Hepatocyte (in vitro differentiated cells): Measurements from ENCODE around the gene ZNF423. TPM values are rescaled to one million over a fixed set of nuclear protein-coding genes. Genes with fewer than 3 reads are reported as not detected.

Source experiments
- DNase-seq: peaks from one replicate; pipeline ENCODE4 v3.0.0-alpha.2; 2016; ENCODE audit warnings: low spot score
- H2AFZ ChIP-seq: fragments of 200-600 bp; sonication (generic); 2 replicates; pipeline ENCODE4 v1.6.0; 2016; ENCODE audit warnings: antibody characterized with exemption, mild to moderate bottlenecking
- H3K27ac ChIP-seq: fragments of 200-600 bp; sonication (generic); 2 replicates; pipeline ENCODE4 v1.5.1; 2016; ENCODE audit warnings: mild to moderate bottlenecking
- H3K27me3 ChIP-seq: fragments of 200-600 bp; sonication (generic); 2 replicates; pipeline ENCODE4 v1.6.1; 2016
- H3K36me3 ChIP-seq: fragments of 200-600 bp; sonication (generic); replicated peaks from 2 replicates; pipeline ENCODE4 v1.5.1; 2016; ENCODE audit warnings: low read depth; ENCODE audit not compliant: insufficient read depth
- H3K4me1 ChIP-seq: fragments of 200-600 bp; sonication (generic); 2 replicates; pipeline ENCODE4 v1.5.1; 2016; ENCODE audit warnings: mild to moderate bottlenecking, moderate library complexity; ENCODE audit not compliant: insufficient read depth
- H3K4me2 ChIP-seq: fragments of 200-600 bp; sonication (generic); 2 replicates; pipeline ENCODE4 v1.6.0; 2016
- H3K4me3 ChIP-seq: fragments of 200-600 bp; sonication (generic); 2 replicates; pipeline ENCODE4 v1.5.1; 2016; ENCODE audit warnings: mild to moderate bottlenecking
- H3K79me2 ChIP-seq: fragments of 200-600 bp; sonication (generic); 2 replicates; pipeline ENCODE4 v1.6.0; 2017; ENCODE audit warnings: mild to moderate bottlenecking
- H3K9me2 ChIP-seq: fragments of 200-600 bp; sonication (generic); replicated peaks from 2 replicates; pipeline ENCODE4 v1.6.0; 2017; ENCODE audit warnings: mild to moderate bottlenecking; ENCODE audit not compliant: insufficient read depth
- H3K9me3 ChIP-seq: fragments of 200-600 bp; sonication (generic); 2 replicates; pipeline ENCODE4 v1.5.1; 2016; ENCODE audit warnings: low read depth, mild to moderate bottlenecking
- H4K20me1 ChIP-seq: fragments of 200-600 bp; sonication (generic); 2 replicates; pipeline ENCODE4 v1.6.0; 2016; ENCODE audit warnings: mild to moderate bottlenecking; ENCODE audit not compliant: insufficient read depth, poor library complexity, severe bottlenecking
- EZH2 ChIP-seq: fragments of 200-600 bp; sonication (generic); IDR thresholded peaks from 2 replicates; pipeline ENCODE4 v1.6.1; 2016; ENCODE audit warnings: antibody characterized with exemption, mild to moderate bottlenecking, borderline replicate concordance
- EZH2phosphoT487 ChIP-seq: fragments of 200-600 bp; sonication (generic); IDR thresholded peaks from one replicate; pipeline ENCODE4 v1.6.1; 2018; ENCODE audit warnings: antibody characterized with exemption, mild to moderate bottlenecking, low read depth, moderate library complexity; ENCODE audit not compliant: unreplicated experiment, severe bottlenecking
- WGBS: methylation state at CpG from one replicate; pipeline ENCODE4 v1.1.6; 2016; ENCODE audit warnings: low lambda C conversion rate; ENCODE audit errors: missing lambda C conversion rate; 5-methylcytosine and 5-hydroxymethylcytosine counted together
- polyA plus RNA-seq: library from polyadenylated mRNA; unstranded; fragments of >200 nt; fragmentation: Nextera tagmentation; extraction: Ambion mirVana; gene quantifications from 2 replicates; pipeline ENCODE4 v1.2.1, GENCODE V29; 2016
- total RNA-seq: library from RNA; depleted of rRNA; stranded (reverse); fragments of >200 nt; gene quantifications from 2 replicates; pipeline ENCODE4 v1.2.3, GENCODE V29; 2014
- TF ChIP-seq, protein P1 (sequence below): fragments of 200-600 bp; sonication (generic); IDR thresholded peaks from 2 replicates; pipeline ENCODE4 v1.5.1; 2016; ENCODE audit warnings: antibody characterized with exemption, mild to moderate bottlenecking; ENCODE audit not compliant: poor library complexity

The ZNF423 gene
- total and polyA plus RNA-seq, 2 experiments from 2014 or later: 9.6 to 11.8 TPM

GRCh38 chr16:49484451-49484849 lies 371.5 kb downstream of the ZNF423 start:
- TF ChIP-seq, protein P1, sequence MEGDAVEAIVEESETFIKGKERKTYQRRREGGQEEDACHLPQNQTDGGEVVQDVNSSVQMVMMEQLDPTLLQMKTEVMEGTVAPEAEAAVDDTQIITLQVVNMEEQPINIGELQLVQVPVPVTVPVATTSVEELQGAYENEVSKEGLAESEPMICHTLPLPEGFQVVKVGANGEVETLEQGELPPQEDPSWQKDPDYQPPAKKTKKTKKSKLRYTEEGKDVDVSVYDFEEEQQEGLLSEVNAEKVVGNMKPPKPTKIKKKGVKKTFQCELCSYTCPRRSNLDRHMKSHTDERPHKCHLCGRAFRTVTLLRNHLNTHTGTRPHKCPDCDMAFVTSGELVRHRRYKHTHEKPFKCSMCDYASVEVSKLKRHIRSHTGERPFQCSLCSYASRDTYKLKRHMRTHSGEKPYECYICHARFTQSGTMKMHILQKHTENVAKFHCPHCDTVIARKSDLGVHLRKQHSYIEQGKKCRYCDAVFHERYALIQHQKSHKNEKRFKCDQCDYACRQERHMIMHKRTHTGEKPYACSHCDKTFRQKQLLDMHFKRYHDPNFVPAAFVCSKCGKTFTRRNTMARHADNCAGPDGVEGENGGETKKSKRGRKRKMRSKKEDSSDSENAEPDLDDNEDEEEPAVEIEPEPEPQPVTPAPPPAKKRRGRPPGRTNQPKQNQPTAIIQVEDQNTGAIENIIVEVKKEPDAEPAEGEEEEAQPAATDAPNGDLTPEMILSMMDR: no peak
- TF ChIP-seq EZH2phosphoT487: no peak
- TF ChIP-seq EZH2: no peak
- no peak overlapping the region for H2AFZ ChIP-seq
- H3K9me3 ChIP-seq: no peaks in the 10 kb centered on the region
- H3K79me2 ChIP-seq: no peaks in the 10 kb centered on the region
- DNase-seq: peak; percentile 72
- 3% methylated on average over 9 of the region's 18 CpGs for WGBS
- H3K4me2 ChIP-seq: peak overlapping the region; percentile 86
- H3K9me2 ChIP-seq: no peaks in the 10 kb centered on the region
- no peaks in the 10 kb centered on the region for H3K36me3 ChIP-seq
- peaks cover 14% of the 10 kb centered on the region for H3K27me3 ChIP-seq
- H3K4me3 ChIP-seq: no peak overlapping the region
- H4K20me1 ChIP-seq: no peaks in the 10 kb centered on the region
- H3K27ac ChIP-seq: no peak overlapping the region
- peaks cover 6% of the 10 kb centered on the region for H3K4me1 ChIP-seq

- Histone ChIP-seq H3K27ac (no peak overlapping the region), H3K4me1 (peaks cover 6% of the 10 kb centered on the region), H3K27me3 (peaks cover 14% of the 10 kb centered on the region), H3K9me2 (no peaks in the 10 kb centered on the region), H2AFZ (no peak overlapping the region), H3K9me3 (no peaks in the 10 kb centered on the region), H3K36me3 (no peaks in the 10 kb centered on the region), H4K20me1 (no peaks in the 10 kb centered on the region), H3K4me2 (peak overlapping the region; percentile 86), H3K79me2 (no peaks in the 10 kb centered on the region), H3K4me3 (peak overlapping the region; percentile 10)
- DNase-seq: no peak
- TF ChIP-seq EZH2phosphoT487: no peak
- 55% methylated on average over 22 of the region's 22 CpGs for WGBS
Measured at GRCh38 chr16:49483651-49484450, 372.1 kb downstream of the ZNF423 start.

GRCh38 chr16:49483251-49483650 lies 372.7 kb downstream of the ZNF423 start:
- DNase-seq: no peak
- H3K4me2 ChIP-seq: no peak overlapping the region

GRCh38 chr16:49482690-49483089 lies 373.2 kb downstream of the ZNF423 start:
- H3K9me2 ChIP-seq: no peaks in the 10 kb centered on the region
- H3K4me2 ChIP-seq: no peak overlapping the region
- no peaks in the 10 kb centered on the region for H3K36me3 ChIP-seq
- H4K20me1 ChIP-seq: no peaks in the 10 kb centered on the region
- no peaks in the 10 kb centered on the region for H3K9me3 ChIP-seq
- H3K27ac ChIP-seq: no peak overlapping the region
- no peak overlapping the region for H3K4me3 ChIP-seq
- H2AFZ ChIP-seq: no peak overlapping the region
- H3K79me2 ChIP-seq: no peaks in the 10 kb centered on the region
- no peak for DNase-seq
- H3K27me3 ChIP-seq: peaks cover 19% of the 10 kb centered on the region
- peaks cover 6% of the 10 kb centered on the region for H3K4me1 ChIP-seq
- TF ChIP-seq, protein P1: no peak
- TF ChIP-seq EZH2phosphoT487: no peak
- TF ChIP-seq EZH2: no peak
- 85% methylated on average over 8 of the region's 8 CpGs for WGBS

More at GRCh38 chr16:49483251-49483650, 372.7 kb downstream of the ZNF423 start:
- WGBS: 92% methylated on average over 9 of the region's 9 CpGs
- H3K27me3 ChIP-seq: peaks cover 17% of the 10 kb centered on the region
- H3K4me3 ChIP-seq: no peak overlapping the region
- H3K9me3 ChIP-seq: no peaks in the 10 kb centered on the region
- H3K79me2 ChIP-seq: no peaks in the 10 kb centered on the region
- no peaks in the 10 kb centered on the region for H4K20me1 ChIP-seq
- no peaks in the 10 kb centered on the region for H3K36me3 ChIP-seq
- no peak overlapping the region for H3K27ac ChIP-seq
- H2AFZ ChIP-seq: no peak overlapping the region
- TF ChIP-seq, protein P1: no peak
- no peaks in the 10 kb centered on the region for H3K9me2 ChIP-seq
- H3K4me1 ChIP-seq: peaks cover 6% of the 10 kb centered on the region
